Esophagus squamous epithelium (tissue), 4 donors: ENCODE measurements around the gene DICER1.

Source experiments
- POLR2A ChIP-seq, 4 donors: fragments of 450-650 bp; IDR thresholded peaks; one replicate each; pipeline ENCODE4 v1.6.1; 2017; ENCODE audit warnings: antibody characterized with exemption in 4 of 4, mild to moderate bottlenecking in 4 of 4, moderate library complexity in 3 of 4
- TF ChIP-seq, protein P1 (sequence below), 6 experiments: fragments of 450-650 bp in 4 of 6; fragments of 200-600 bp in 2 of 6; sonication (generic) in 2 of 6; IDR thresholded peaks; one replicate each; pipeline ENCODE4 v1.5.1; 2016 to 2019; ENCODE audit warnings: antibody characterized with exemption in 6 of 6, mild to moderate bottlenecking in 4 of 6, moderate library complexity in 4 of 6

DNA sequence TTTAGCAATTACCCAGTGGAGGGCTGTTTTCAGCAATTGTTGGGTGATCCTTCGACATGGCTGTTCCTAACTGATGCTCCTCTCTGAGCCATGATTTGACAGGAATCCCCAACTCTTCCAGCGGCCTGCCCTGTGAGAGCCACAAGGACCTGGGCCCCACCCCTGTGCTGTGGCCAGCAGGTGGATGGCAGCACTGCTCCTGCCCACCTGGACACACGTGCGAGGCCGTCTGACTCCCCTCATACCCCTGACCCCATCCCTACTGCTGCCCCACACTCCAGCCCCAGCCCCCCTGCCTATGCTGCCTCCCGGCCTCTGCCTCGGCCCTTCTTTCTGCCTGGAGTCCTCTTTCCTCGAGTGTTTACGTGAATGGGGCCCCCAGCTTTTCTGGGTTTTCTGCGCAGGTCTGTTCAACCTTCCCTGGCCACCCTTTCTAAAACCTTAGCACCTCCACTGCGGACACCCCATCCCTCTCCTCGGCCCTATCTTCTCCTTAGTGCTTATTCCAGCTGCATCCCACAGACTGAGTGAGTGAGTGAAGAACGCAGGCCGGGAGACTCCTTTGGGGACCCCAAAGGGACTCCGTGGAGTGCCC, 111.4 kb downstream of the DICER1 start:
- TF ChIP-seq, protein P1, sequence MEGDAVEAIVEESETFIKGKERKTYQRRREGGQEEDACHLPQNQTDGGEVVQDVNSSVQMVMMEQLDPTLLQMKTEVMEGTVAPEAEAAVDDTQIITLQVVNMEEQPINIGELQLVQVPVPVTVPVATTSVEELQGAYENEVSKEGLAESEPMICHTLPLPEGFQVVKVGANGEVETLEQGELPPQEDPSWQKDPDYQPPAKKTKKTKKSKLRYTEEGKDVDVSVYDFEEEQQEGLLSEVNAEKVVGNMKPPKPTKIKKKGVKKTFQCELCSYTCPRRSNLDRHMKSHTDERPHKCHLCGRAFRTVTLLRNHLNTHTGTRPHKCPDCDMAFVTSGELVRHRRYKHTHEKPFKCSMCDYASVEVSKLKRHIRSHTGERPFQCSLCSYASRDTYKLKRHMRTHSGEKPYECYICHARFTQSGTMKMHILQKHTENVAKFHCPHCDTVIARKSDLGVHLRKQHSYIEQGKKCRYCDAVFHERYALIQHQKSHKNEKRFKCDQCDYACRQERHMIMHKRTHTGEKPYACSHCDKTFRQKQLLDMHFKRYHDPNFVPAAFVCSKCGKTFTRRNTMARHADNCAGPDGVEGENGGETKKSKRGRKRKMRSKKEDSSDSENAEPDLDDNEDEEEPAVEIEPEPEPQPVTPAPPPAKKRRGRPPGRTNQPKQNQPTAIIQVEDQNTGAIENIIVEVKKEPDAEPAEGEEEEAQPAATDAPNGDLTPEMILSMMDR (IDR thresholded peaks at IDR 0.05) = no peak
- no peak for TF ChIP-seq POLR2A (IDR thresholded peaks at IDR 0.05)
